Measurements from ENCODE around the gene PRELID1.
A peak's percentile ranks its signal among the peaks of the same experiment; 100 is the strongest.
"Not testable (repeated sequence)": the region's sequence is repeated elsewhere in the genome, so short reads cannot be mapped to it uniquely, and the experiment has no call there.

PRELID1 gene

DNA sequence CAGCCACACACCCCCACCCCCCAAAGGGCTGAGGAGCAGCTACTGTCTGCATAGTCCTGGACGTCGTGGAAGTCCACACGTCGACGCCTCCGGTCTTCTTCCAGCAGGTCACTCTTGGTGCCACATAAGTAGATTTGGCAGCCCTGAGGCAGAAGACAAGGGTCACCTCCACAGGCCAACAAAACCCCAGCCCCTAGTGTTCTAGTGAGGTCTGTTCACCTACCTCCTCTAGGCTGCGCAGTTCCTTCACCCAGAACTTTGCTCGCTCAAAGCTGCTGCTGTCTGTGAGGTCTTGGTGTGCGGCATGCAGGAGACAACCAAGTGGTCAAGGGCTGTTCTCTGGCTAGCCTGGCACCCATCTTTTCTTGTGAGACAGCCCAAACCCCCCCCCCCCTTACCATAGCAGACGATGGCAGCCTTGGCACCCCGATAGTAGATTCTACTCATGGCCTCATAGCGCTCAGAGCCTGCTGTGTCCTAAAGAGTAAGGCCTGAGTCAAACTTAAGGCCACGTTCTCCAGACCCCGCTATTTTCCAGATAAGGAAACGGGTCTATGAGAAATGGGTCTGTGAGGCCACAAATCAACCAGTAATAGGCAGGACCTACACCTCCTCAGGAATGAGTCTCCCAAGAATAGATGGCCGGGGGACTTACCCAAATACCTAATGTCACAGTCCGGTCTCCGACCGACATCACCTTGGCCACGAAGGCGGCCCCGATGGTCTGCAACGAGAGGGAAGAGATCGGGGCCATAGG lies 1.1 kb upstream of the PRELID1 start:
- peak overlapping the region; percentile 88 for H3K4me3 ChIP-seq (ENCODE audit: low read depth, low read length)
- in situ Hi-C loops (cut with HindIII; ENCODE audit: low sequenced_read_pairs), result no loop called here
- TF ChIP-seq, protein P1, sequence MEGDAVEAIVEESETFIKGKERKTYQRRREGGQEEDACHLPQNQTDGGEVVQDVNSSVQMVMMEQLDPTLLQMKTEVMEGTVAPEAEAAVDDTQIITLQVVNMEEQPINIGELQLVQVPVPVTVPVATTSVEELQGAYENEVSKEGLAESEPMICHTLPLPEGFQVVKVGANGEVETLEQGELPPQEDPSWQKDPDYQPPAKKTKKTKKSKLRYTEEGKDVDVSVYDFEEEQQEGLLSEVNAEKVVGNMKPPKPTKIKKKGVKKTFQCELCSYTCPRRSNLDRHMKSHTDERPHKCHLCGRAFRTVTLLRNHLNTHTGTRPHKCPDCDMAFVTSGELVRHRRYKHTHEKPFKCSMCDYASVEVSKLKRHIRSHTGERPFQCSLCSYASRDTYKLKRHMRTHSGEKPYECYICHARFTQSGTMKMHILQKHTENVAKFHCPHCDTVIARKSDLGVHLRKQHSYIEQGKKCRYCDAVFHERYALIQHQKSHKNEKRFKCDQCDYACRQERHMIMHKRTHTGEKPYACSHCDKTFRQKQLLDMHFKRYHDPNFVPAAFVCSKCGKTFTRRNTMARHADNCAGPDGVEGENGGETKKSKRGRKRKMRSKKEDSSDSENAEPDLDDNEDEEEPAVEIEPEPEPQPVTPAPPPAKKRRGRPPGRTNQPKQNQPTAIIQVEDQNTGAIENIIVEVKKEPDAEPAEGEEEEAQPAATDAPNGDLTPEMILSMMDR (IDR thresholded peaks at IDR 0.05; ENCODE audit: low read depth, low read length), result no peak
- DNase-seq (ENCODE audit: low read depth, low spot score), result no peak

DNA sequence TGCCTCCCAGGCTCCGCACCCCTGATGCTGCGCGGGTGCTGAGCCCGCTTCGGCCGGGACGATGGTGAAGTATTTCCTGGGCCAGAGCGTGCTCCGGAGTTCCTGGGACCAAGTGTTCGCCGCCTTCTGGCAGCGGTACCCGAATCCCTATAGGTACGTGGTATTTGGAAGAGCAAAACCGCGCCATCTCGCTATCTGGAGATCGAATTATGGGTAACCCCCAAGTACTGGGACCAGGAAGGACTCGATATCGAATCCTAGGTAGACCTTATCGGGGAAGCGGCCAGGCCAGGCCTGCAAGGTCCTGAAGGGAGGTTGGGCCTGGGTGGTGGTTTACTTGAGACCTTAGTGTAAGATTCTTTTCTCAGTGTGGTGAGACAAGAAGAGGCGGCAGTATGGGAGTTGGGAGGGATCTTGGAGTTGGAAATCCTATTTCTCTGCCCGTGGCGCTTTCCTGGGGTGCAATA lies 359 bp downstream of the PRELID1 start:
- in situ Hi-C loops (cut with HindIII; ENCODE audit: low sequenced_read_pairs), result no loop called here
- TF ChIP-seq, protein P1 (IDR thresholded peaks at IDR 0.05; ENCODE audit: low read depth, low read length), result no peak
- no peak for DNase-seq (ENCODE audit: low read depth, low spot score)
- H3K4me3 ChIP-seq (ENCODE audit: low read depth, low read length), result peak overlapping the region; percentile 88

DNA sequence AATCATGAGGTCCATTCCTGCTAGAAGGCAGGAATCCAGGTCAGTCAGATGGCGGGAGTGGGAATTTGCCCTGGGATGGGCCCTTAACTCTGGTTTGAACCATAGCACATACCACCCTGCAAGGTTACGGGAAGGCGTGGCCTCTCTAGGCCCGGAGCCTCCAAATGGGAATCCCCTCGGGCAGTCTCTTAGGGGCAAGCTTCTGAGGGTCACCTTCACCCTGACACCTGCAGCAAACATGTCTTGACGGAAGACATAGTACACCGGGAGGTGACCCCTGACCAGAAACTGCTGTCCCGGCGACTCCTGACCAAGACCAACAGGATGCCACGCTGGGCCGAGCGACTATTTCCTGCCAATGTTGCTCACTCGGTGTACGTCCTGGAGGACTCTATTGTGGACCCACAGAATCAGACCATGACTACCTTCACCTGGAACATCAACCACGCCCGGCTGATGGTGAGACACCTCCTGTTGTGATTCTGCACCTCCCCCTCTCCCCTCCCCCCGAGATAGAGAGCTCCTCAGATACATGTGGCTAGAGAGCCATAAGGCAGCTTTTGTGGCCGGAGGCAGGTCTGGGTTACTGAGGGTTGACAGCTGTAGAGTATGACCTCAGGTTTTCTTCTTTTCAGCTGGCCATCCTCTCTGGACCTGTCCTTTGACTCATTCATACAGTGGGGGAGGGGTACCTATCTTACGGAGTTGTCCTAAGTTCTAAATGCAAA lies 957 bp downstream of the PRELID1 start:
- in situ Hi-C loops (cut with HindIII; ENCODE audit: low sequenced_read_pairs), result no loop called here
- H3K4me3 ChIP-seq (ENCODE audit: low read depth, low read length), result peak overlapping the region; percentile 88
- DNase-seq (ENCODE audit: low read depth, low spot score), result no peak
- TF ChIP-seq, protein P1 (IDR thresholded peaks at IDR 0.05; ENCODE audit: low read depth, low read length), result no peak

DNA sequence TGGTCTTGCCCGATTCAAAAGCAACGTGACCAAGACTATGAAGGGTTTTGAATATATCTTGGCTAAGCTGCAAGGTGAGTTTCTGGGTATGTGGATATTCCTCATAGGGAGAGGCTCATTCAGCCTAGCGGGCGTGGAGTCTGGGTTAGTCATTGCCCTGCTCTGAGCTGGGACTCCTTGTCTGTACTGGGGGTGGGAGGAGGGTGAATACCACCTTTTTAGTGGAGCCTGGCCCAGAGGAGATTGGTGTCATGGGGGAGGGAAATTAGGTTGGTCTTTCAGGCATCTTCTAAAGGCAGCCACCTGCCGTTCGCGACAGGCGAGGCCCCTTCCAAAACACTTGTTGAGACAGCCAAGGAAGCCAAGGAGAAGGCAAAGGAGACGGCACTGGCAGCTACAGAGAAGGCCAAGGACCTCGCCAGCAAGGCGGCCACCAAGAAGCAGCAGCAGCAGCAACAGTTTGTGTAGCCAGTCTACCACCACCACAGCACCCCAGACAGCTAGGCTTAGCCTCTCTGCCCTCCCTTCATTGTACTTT lies 2.6 kb downstream of the PRELID1 start:
- H3K4me3 ChIP-seq (ENCODE audit: low read depth, low read length); DNase-seq (ENCODE audit: low read depth, low spot score); in situ Hi-C loops (cut with HindIII; ENCODE audit: low sequenced_read_pairs): not testable (repeated sequence)

DNA sequence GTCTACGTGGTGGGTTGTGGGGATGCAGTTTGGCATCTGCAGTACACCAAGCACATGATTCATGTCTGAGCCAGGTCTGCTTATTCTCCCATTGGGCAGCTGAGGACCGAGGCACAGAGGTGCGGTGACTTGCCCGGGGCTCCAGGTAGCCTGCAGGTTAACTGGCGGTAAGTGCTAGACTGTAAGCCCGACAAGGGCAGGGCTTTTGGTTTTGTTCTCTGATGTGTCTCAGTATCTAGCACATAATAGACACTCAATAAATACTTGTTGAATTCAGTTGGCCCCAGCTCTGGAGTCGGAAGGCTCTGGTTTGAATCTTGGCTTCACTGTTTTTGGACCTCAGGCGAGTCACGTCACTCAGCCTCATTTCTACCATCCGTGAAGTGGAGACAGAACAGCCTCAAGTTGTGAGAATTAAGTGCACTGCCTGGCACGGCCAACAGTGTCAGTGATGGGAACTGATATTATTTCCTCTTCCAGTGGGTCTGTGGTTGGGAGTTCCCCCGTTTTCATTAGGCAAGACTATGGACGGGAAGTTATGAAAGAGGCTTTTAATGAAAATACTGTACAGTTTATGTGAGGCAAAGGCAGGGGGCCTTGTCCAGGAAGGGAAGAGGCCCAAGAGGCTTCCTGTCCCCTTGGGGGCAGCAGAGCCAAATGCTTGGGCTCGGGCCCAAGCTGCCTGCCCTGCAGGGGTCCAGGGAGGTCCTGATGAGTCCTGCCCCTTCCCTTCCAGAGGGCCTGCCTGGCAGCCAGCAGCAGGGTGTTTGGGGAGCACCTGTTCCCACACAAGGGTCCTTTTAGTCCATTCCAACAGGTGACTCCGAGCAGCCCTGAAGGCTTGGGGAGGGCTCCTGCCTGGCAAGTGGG lies 3.3 kb downstream of the PRELID1 start:
- DNase-seq (ENCODE audit: low read depth, low spot score), result no peak
- TF ChIP-seq, protein P1 (IDR thresholded peaks at IDR 0.05; ENCODE audit: low read depth, low read length), result no peak
- in situ Hi-C loops (cut with HindIII; ENCODE audit: low sequenced_read_pairs), result no loop called here
- H3K4me3 ChIP-seq (ENCODE audit: low read depth, low read length), result no peak overlapping the region

DNA sequence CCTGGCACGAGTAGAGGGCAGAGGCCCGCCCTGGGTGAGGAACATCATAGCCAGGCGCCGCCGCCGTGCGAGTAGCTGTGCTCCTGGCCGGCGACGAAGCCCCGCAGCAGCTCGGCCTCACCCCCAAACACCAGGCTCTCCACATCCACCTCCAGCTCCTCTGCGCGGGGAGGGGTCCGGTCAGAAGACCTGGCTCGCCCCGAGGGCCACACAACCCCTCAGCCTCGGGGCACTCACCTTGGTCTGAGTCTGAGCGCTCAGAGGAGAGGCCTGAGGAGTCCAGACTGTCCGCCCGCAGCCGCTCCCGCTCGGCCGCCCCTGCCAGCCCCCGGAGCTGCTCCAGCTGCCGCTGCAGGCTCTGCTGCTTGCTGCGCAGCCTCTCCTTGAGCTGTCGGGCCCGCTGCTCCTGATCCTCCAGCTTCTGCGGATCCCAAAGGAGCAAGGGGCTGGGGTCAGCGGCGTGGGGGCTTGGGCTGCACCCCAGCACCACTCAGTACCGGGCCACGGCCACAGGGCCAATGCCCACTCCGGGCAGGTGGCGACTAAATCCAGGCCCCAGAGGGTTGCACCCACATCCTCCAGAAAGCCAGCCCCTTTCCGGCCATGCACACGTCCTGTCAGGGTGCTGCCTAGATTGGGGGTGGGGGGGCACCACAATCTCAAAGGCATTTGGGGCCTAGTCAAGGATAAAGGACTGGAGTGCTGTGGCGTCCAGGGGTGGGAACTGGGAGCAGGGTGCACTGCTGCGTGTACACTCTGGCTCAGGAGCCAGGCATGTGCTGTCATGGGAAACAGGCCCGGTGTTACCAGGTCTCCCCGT lies 4.2 kb downstream of the PRELID1 start:
- no peak overlapping the region for H3K4me3 ChIP-seq (ENCODE audit: low read depth, low read length)
- TF ChIP-seq, protein P1 (IDR thresholded peaks at IDR 0.05; ENCODE audit: low read depth, low read length), result no peak
- no peak for DNase-seq (ENCODE audit: low read depth, low spot score)
- in situ Hi-C loops (cut with HindIII; ENCODE audit: low sequenced_read_pairs), result no loop called here

All from astrocyte of the spinal cord (primary cell).